HL-60 (cell line): ENCODE measurements around the gene ALKAL2.
"Not testable (repeated sequence)": the region's sequence is repeated elsewhere in the genome, so short reads cannot be mapped to it uniquely, and the experiment has no call there.

Experiments used
- GABPA ChIP-seq: IDR thresholded peaks from 2 replicates; pipeline ENCODE4 v1.6.1; 2012; ENCODE audit warnings: low read depth
- POLR2AphosphoS5 ChIP-seq: IDR thresholded peaks from 2 replicates; pipeline ENCODE4 v1.6.1; 2012; ENCODE audit warnings: low read depth
- REST ChIP-seq: IDR thresholded peaks from 2 replicates; pipeline ENCODE4 v1.6.1; 2012; ENCODE audit warnings: low read depth; ENCODE audit not compliant: insufficient replicate concordance
- SPI1 ChIP-seq: IDR thresholded peaks from 2 replicates; pipeline ENCODE4 v1.6.1; 2012; ENCODE audit warnings: low read depth, mild to moderate bottlenecking, borderline replicate concordance
- TF ChIP-seq, protein P1 (sequence below): IDR thresholded peaks from one replicate; pipeline ENCODE4 v1.5.1; 2011; ENCODE audit warnings: low read length, control low read depth, inconsistent platforms; ENCODE audit not compliant: insufficient read depth

- TF ChIP-seq, protein P1, sequence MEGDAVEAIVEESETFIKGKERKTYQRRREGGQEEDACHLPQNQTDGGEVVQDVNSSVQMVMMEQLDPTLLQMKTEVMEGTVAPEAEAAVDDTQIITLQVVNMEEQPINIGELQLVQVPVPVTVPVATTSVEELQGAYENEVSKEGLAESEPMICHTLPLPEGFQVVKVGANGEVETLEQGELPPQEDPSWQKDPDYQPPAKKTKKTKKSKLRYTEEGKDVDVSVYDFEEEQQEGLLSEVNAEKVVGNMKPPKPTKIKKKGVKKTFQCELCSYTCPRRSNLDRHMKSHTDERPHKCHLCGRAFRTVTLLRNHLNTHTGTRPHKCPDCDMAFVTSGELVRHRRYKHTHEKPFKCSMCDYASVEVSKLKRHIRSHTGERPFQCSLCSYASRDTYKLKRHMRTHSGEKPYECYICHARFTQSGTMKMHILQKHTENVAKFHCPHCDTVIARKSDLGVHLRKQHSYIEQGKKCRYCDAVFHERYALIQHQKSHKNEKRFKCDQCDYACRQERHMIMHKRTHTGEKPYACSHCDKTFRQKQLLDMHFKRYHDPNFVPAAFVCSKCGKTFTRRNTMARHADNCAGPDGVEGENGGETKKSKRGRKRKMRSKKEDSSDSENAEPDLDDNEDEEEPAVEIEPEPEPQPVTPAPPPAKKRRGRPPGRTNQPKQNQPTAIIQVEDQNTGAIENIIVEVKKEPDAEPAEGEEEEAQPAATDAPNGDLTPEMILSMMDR = not testable (repeated sequence)
- not testable (repeated sequence) for TF ChIP-seq SPI1, REST, POLR2AphosphoS5, GABPA
Measured at GRCh38 chr2:315925-316324, 28.0 kb upstream of the ALKAL2 start.
